IMR-90 (cell line): ENCODE data around the gene SCNN1B. TPM values are rescaled to one million over a fixed set of nuclear protein-coding genes. Genes with fewer than 3 reads are reported as not detected.

Source experiments
- ATAC-seq: fragments of 200-7000 bp; cut with Tn5 transposase; 2 replicates; pipeline ENCODE4 v1.9.1; 2020; ENCODE audit warnings: low read depth, mild to moderate bottlenecking, moderate library complexity
- BruUV-seq: library from RNA; stranded (reverse); fragments of 400-500 nt; replicated peaks from 2 replicates; lab custom pipeline; 2021; lab: Mats Ljungman, UMichigan
- CTCF ChIA-PET: fragments of 300-600 bp; formaldehyde crosslinking; extraction: SDS; loops from one replicate; lab custom pipeline; 2021; ENCODE audit warnings: antibody characterized with exemption; lab: Yijun Ruan, JAX
- POLR2A ChIA-PET: fragments of 300-600 bp; sonication (Branson Sonifier 250); formaldehyde crosslinking; loops from one replicate; lab custom pipeline; 2022; ENCODE audit warnings: antibody characterized with exemption; ENCODE audit not compliant: unreplicated experiment; lab: Charles Lee
- DNase-seq: peaks from one replicate; pipeline ENCODE4 v3.0.0; 2013
- H2AFZ ChIP-seq: replicated peaks from 2 replicates; pipeline ENCODE3; 2013; ENCODE audit warnings: low read length, mild to moderate bottlenecking; ENCODE audit not compliant: poor library complexity
- H2AK5ac ChIP-seq: 2 replicates; pipeline ENCODE4 v1.6.1; 2013; ENCODE audit warnings: low read depth, low read length, inconsistent platforms
- H2AK9ac ChIP-seq: replicated peaks from 2 replicates; pipeline ENCODE3; 2013; ENCODE audit warnings: mild to moderate bottlenecking, low read depth, low read length, moderate library complexity; ENCODE audit not compliant: poor library complexity
- H2BK120ac ChIP-seq: 2 replicates; pipeline ENCODE4 v1.6.1; 2013; ENCODE audit warnings: low read depth, low read length, inconsistent platforms
- H2BK15ac ChIP-seq: 3 replicates; pipeline ENCODE4 v1.6.1; 2013; ENCODE audit warnings: low read depth, low read length, inconsistent platforms
- H2BK20ac ChIP-seq: 2 replicates; pipeline ENCODE4 v1.6.1; 2013; ENCODE audit warnings: low read depth, mild to moderate bottlenecking, inconsistent platforms, low read length, moderate library complexity
- H2BK5ac ChIP-seq: 2 replicates; pipeline ENCODE4 v1.6.1; 2013; ENCODE audit warnings: mild to moderate bottlenecking, low read depth, low read length, inconsistent platforms; ENCODE audit not compliant: poor library complexity, severe bottlenecking
- H3K14ac ChIP-seq: replicated peaks from 2 replicates; pipeline ENCODE4 v1.6.1; 2013; ENCODE audit warnings: low read depth, low read length, inconsistent platforms
- H3K18ac ChIP-seq: 2 replicates; pipeline ENCODE4 v1.6.1; 2013; ENCODE audit warnings: low read depth, low read length, control low read depth
- H3K23ac ChIP-seq: 2 replicates; pipeline ENCODE4 v1.6.1; 2013; ENCODE audit warnings: low read depth, low read length, inconsistent platforms
- H3K27ac ChIP-seq: 2 replicates; pipeline ENCODE4 v1.5.1; 2013; ENCODE audit warnings: mild to moderate bottlenecking, control low read depth, low read length; ENCODE audit not compliant: insufficient read depth
- H3K27me3 ChIP-seq: 2 replicates; pipeline ENCODE4 v1.6.1; 2013; ENCODE audit warnings: low read length; ENCODE audit not compliant: control insufficient read depth, insufficient read depth
- H3K36me3 ChIP-seq: 2 replicates; pipeline ENCODE4 v1.6.1; 2013; ENCODE audit warnings: low read length, mixed read lengths; ENCODE audit not compliant: control insufficient read depth, insufficient read depth
- H3K4ac ChIP-seq: 2 replicates; pipeline ENCODE4 v1.6.1; 2013; ENCODE audit warnings: low read depth, low read length, inconsistent platforms
- H3K4me1 ChIP-seq: 2 replicates; pipeline ENCODE4 v1.6.1; 2013; ENCODE audit warnings: low read length, mixed read lengths; ENCODE audit not compliant: control insufficient read depth, insufficient read depth
- H3K4me2 ChIP-seq: 2 replicates; pipeline ENCODE4 v1.6.1; 2013; ENCODE audit warnings: low read depth, mild to moderate bottlenecking, control low read depth, low read length, moderate library complexity
- H3K4me3 ChIP-seq: 2 replicates; pipeline ENCODE4 v1.5.1; 2013; ENCODE audit warnings: low read depth, mild to moderate bottlenecking, control low read depth, low read length, moderate library complexity; ENCODE audit not compliant: insufficient read depth
- H3K56ac ChIP-seq: 2 replicates; pipeline ENCODE4 v1.6.1; 2013; ENCODE audit warnings: low read length, inconsistent platforms; ENCODE audit not compliant: insufficient read depth; ENCODE audit errors: extremely low read depth
- H3K79me1 ChIP-seq, 2 experiments: 2 replicates each; pipeline ENCODE4 v1.6.1; 2013; ENCODE audit warnings: low read length in 2 of 2, inconsistent platforms in 1 of 2, low read depth in 1 of 2
- H3K9ac ChIP-seq: 2 replicates; pipeline ENCODE4 v1.6.1; 2013; ENCODE audit warnings: low read depth, low read length, control low read depth
- H3K9me1 ChIP-seq: 2 replicates; pipeline ENCODE4 v1.6.1; 2013; ENCODE audit warnings: low read length, inconsistent platforms; ENCODE audit not compliant: insufficient read depth
- H3K9me3 ChIP-seq: 2 replicates; pipeline ENCODE4 v1.6.1; 2013; ENCODE audit warnings: low read length; ENCODE audit not compliant: control insufficient read depth, insufficient read depth
- H4K20me1 ChIP-seq: 2 replicates; pipeline ENCODE4 v1.6.1; 2013; ENCODE audit warnings: low read length, inconsistent platforms; ENCODE audit not compliant: insufficient read depth
- H4K5ac ChIP-seq: 2 replicates; pipeline ENCODE4 v1.6.1; 2013; ENCODE audit warnings: mild to moderate bottlenecking, low read depth, low read length, control low read depth
- H4K8ac ChIP-seq, 2 experiments: 2 replicates each; pipeline ENCODE4 v1.6.1; 2013; ENCODE audit warnings: low read depth in 2 of 2, low read length in 2 of 2, control low read depth in 1 of 2, inconsistent platforms in 1 of 2
- H4K91ac ChIP-seq: 2 replicates; pipeline ENCODE4 v1.6.1; 2013; ENCODE audit warnings: low read depth, low read length, inconsistent platforms; ENCODE audit not compliant: insufficient read depth
- BHLHE40 ChIP-seq: fragments of 150-350 bp; IDR thresholded peaks from 2 replicates; pipeline ENCODE4 v1.6.1; 2016; ENCODE audit warnings: mild to moderate bottlenecking, low read depth, low read length
- CEBPB ChIP-seq: IDR thresholded peaks from 2 replicates; pipeline ENCODE4 v1.6.1; 2012; ENCODE audit warnings: low read depth, low read length, improper control_type of control experiment
- CHD1 ChIP-seq: IDR thresholded peaks from 2 replicates; pipeline ENCODE4 v1.6.1; 2012; ENCODE audit warnings: low read depth, low read length, improper control_type of control experiment
- FOS ChIP-seq: fragments of 150-350 bp; IDR thresholded peaks from 2 replicates; pipeline ENCODE4 v1.6.1; 2016; ENCODE audit warnings: low read depth, low read length
- MAFK ChIP-seq: IDR thresholded peaks from 2 replicates; pipeline ENCODE4 v1.6.1; 2012; ENCODE audit warnings: low read depth, low read length, improper control_type of control experiment
- MAZ ChIP-seq: IDR thresholded peaks from 2 replicates; pipeline ENCODE4 v1.6.1; 2012; ENCODE audit warnings: low read depth, mild to moderate bottlenecking, low read length, improper control_type of control experiment, moderate library complexity, borderline replicate concordance
- MXI1 ChIP-seq: IDR thresholded peaks from 2 replicates; pipeline ENCODE4 v1.6.1; 2012; ENCODE audit warnings: low read depth, mild to moderate bottlenecking, low read length, moderate library complexity, borderline replicate concordance
- NFE2L2 ChIP-seq: fragments of 150-350 bp; IDR thresholded peaks from 2 replicates; pipeline ENCODE4 v1.6.1; 2016; ENCODE audit warnings: low read depth, mild to moderate bottlenecking, low read length
- POLR2A ChIP-seq: IDR thresholded peaks from 2 replicates; pipeline ENCODE4 v1.6.1; 2012; ENCODE audit warnings: mild to moderate bottlenecking, low read depth, low read length
- RAD21 ChIP-seq: IDR thresholded peaks from 2 replicates; pipeline ENCODE4 v1.6.1; 2012; ENCODE audit warnings: low read length, improper control_type of control experiment
- RCOR1 ChIP-seq: IDR thresholded peaks from 2 replicates; pipeline ENCODE4 v1.6.1; 2012; ENCODE audit warnings: mild to moderate bottlenecking, low read length, improper control_type of control experiment; ENCODE audit not compliant: insufficient replicate concordance
- RFX5 ChIP-seq: IDR thresholded peaks from 2 replicates; pipeline ENCODE4 v1.8.0; 2012; ENCODE audit warnings: low read depth, mild to moderate bottlenecking, low read length, moderate library complexity
- SMC3 ChIP-seq: fragments of 150-350 bp; IDR thresholded peaks from 2 replicates; pipeline ENCODE4 v1.6.1; 2016; ENCODE audit warnings: low read depth, mild to moderate bottlenecking, antibody characterized with exemption, low read length, moderate library complexity
- WGBS, 2 experiments: methylation state at CpG; one replicate each; pipeline versions ENCODE4 v1.1.5 to v1.1.7; 2013; ENCODE audit warnings: missing lambda C conversion rate in 2 of 2; ENCODE audit not compliant: insufficient read length in 1 of 2; ENCODE audit errors: extremely low coverage in 2 of 2; 5-methylcytosine and 5-hydroxymethylcytosine counted together
- dilution Hi-C: fragments of 300-500 bp; cut with HindIII; formaldehyde crosslinking; loops from one replicate; pipeline ENCODE4 v1.14.3; 2018; ENCODE audit warnings: low sequenced_read_pairs; ENCODE audit not compliant: unreplicated experiment
- in situ Hi-C: fragments of 300-500 bp; cut with MboI; formaldehyde crosslinking; loops from 3 replicates; pipeline ENCODE4 v1.14.3; 2019; ENCODE audit warnings: low sequenced_read_pairs, inconsistent platforms, mixed read lengths
- intact Hi-C: fragments of 100-400 bp; cut with micrococcal nuclease; formaldehyde crosslinking; loops from 2 replicates; pipeline ENCODE4 v1.10.0; 2022
- polyA plus RNA-seq, 3 experiments: library from polyadenylated mRNA; depleted of rRNA; stranded (reverse); fragments of >200 nt; gene quantifications; 2 replicates each; pipeline ENCODE4 v1.2.3, GENCODE V29; 2012; ENCODE audit warnings: low replicate concordance in 1 of 3
- total RNA-seq: library from RNA; depleted of rRNA; stranded (reverse); fragments of >200 nt; gene quantifications from 2 replicates; pipeline ENCODE4 v1.2.3, GENCODE V29; 2012
- TF ChIP-seq, protein P1 (sequence below): fragments of 150-350 bp; IDR thresholded peaks from 2 replicates; pipeline ENCODE4 v1.6.1; 2017; ENCODE audit warnings: mild to moderate bottlenecking, antibody characterized with exemption, low read length, low read depth
- TF ChIP-seq, protein P2 (sequence below): conservative IDR thresholded peaks from 2 replicates; pipeline ENCODE4 v1.5.1; 2012; ENCODE audit warnings: mild to moderate bottlenecking, low read depth, low read length, improper control_type of control experiment
- TF ChIP-seq, protein P3 (sequence below): fragments of 150-350 bp; IDR thresholded peaks from 2 replicates; pipeline ENCODE4 v1.6.1; 2016; ENCODE audit warnings: low read depth, mild to moderate bottlenecking, low read length, moderate library complexity, borderline replicate concordance

The SCNN1B gene
- total and polyA plus RNA-seq, 2 of the 4 experiments (the other 2 are of a cell fraction) = not detected

DNA sequence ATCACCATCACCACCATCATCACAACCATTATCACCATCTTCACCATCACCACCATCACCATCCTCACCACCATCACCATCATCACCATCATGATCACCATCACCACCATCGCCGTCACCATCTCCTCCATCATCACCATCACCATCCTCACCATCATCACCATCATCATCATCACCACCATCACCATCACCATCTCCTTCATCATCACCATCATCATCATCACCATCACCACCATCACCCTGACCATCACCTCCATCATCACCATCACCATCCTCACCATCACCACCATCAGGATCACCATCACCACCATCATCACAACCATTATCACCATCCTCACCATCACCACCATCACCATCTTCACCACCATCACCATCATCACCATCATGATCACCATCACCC is 14.1 kb downstream of the SCNN1B start:
- no peaks in the 10 kb centered on the region for H3K36me3 ChIP-seq
- H3K79me1 ChIP-seq = no peaks in the 10 kb centered on the region
- ChIA-PET CTCF (no interaction called here), POLR2A (no interaction called here)
- no peaks in the 10 kb centered on the region; the same call in 1 of the 2 replicates for H3K9me3 ChIP-seq
- no peak overlapping the region for H4K5ac ChIP-seq
- ATAC-seq (no peak), DNase-seq (no peak)
- H4K8ac ChIP-seq = no peak overlapping the region
- no peak overlapping the region for H2AFZ ChIP-seq
- intact Hi-C loops (no loop called here), in situ Hi-C loops (no loop called here), dilution Hi-C loops (no loop called here)
- H3K18ac ChIP-seq = no peak overlapping the region
- 84% methylated on average over 2 of the region's 2 CpGs; no CpG with 5 or more reads in 1 of the 2 experiments for WGBS, 2 experiments
- H2BK120ac ChIP-seq = no peak overlapping the region
- H2BK15ac ChIP-seq = no peak overlapping the region
- no peaks in the 10 kb centered on the region for H4K20me1 ChIP-seq
- no peak overlapping the region for H3K23ac ChIP-seq
- no peak overlapping the region for H4K91ac ChIP-seq
- no peak overlapping the region for H3K56ac ChIP-seq
- H2AK9ac ChIP-seq = no peak overlapping the region
- H3K4me3 ChIP-seq = no peak overlapping the region
- H3K9me1 ChIP-seq = no peaks in the 10 kb centered on the region
- TF ChIP-seq POLR2A = no peak
- no peak for TF ChIP-seq MXI1
- no peak for TF ChIP-seq FOS
- TF ChIP-seq SMC3 = no peak
- no peak for TF ChIP-seq CEBPB
- TF ChIP-seq MAFK = no peak
- no peak for TF ChIP-seq RAD21
- no peak for TF ChIP-seq NFE2L2
- TF ChIP-seq, protein P1, sequence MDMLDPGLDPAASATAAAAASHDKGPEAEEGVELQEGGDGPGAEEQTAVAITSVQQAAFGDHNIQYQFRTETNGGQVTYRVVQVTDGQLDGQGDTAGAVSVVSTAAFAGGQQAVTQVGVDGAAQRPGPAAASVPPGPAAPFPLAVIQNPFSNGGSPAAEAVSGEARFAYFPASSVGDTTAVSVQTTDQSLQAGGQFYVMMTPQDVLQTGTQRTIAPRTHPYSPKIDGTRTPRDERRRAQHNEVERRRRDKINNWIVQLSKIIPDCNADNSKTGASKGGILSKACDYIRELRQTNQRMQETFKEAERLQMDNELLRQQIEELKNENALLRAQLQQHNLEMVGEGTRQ = no peak
- TF ChIP-seq BHLHE40 = no peak
- no peak for TF ChIP-seq RFX5
- TF ChIP-seq RCOR1 = no peak
- no peak for TF ChIP-seq MAZ
- no peak for TF ChIP-seq CHD1
- TF ChIP-seq, protein P2, sequence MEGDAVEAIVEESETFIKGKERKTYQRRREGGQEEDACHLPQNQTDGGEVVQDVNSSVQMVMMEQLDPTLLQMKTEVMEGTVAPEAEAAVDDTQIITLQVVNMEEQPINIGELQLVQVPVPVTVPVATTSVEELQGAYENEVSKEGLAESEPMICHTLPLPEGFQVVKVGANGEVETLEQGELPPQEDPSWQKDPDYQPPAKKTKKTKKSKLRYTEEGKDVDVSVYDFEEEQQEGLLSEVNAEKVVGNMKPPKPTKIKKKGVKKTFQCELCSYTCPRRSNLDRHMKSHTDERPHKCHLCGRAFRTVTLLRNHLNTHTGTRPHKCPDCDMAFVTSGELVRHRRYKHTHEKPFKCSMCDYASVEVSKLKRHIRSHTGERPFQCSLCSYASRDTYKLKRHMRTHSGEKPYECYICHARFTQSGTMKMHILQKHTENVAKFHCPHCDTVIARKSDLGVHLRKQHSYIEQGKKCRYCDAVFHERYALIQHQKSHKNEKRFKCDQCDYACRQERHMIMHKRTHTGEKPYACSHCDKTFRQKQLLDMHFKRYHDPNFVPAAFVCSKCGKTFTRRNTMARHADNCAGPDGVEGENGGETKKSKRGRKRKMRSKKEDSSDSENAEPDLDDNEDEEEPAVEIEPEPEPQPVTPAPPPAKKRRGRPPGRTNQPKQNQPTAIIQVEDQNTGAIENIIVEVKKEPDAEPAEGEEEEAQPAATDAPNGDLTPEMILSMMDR = no peak
- TF ChIP-seq, protein P3, sequence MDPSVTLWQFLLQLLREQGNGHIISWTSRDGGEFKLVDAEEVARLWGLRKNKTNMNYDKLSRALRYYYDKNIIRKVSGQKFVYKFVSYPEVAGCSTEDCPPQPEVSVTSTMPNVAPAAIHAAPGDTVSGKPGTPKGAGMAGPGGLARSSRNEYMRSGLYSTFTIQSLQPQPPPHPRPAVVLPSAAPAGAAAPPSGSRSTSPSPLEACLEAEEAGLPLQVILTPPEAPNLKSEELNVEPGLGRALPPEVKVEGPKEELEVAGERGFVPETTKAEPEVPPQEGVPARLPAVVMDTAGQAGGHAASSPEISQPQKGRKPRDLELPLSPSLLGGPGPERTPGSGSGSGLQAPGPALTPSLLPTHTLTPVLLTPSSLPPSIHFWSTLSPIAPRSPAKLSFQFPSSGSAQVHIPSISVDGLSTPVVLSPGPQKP = no peak
- H3K4me1 ChIP-seq = no peaks in the 10 kb centered on the region
- H3K9ac ChIP-seq = no peak overlapping the region
- peak overlapping the region; percentile 19 for H2BK5ac ChIP-seq
- H2BK20ac ChIP-seq = no peak overlapping the region
- H3K4me2 ChIP-seq = no peak overlapping the region
- H3K4ac ChIP-seq = no peak overlapping the region
- H3K14ac ChIP-seq = no peak overlapping the region
- H3K27me3 ChIP-seq = no peaks in the 10 kb centered on the region
- BruUV-seq = no TSS peak
- H2AK5ac ChIP-seq = no peak overlapping the region
- no peak overlapping the region for H3K27ac ChIP-seq
